Upper lobe of right lung (tissue), 1 donor: Measurements from ENCODE around the gene FLRT2. TPM values are rescaled to one million over a fixed set of nuclear protein-coding genes. Genes with fewer than 3 reads are reported as not detected.

ENCODE experiments used
- ATAC-seq: fragments of 200-7000 bp; cut with Tn5 transposase; one replicate; pipeline ENCODE4 v1.9.1; 2020; ENCODE audit warnings: mild to moderate bottlenecking, moderate library complexity
- DNase-seq: peaks from one replicate; pipeline ENCODE4 v3.0.0-alpha.2; 2020
- H3K27ac ChIP-seq: fragments of 200-600 bp; one replicate; pipeline ENCODE4 v1.8.0; 2022
- H3K27me3 ChIP-seq: fragments of 200-600 bp; one replicate; pipeline ENCODE4 v1.8.0; 2022; ENCODE audit warnings: mild to moderate bottlenecking
- H3K36me3 ChIP-seq: fragments of 200-600 bp; one replicate; pipeline ENCODE4 v1.8.0; 2022
- H3K4me1 ChIP-seq: fragments of 200-600 bp; one replicate; pipeline ENCODE4 v1.8.0; 2022
- H3K4me3 ChIP-seq: fragments of 200-600 bp; one replicate; pipeline ENCODE4 v1.8.0; 2022; ENCODE audit warnings: mild to moderate bottlenecking
- H3K9me3 ChIP-seq: fragments of 200-600 bp; one replicate; pipeline ENCODE4 v1.8.0; 2022
- CTCF ChIP-seq: fragments of 200-600 bp; IDR thresholded peaks from one replicate; pipeline ENCODE4 v1.8.0; 2022; ENCODE audit warnings: antibody characterized with exemption
- intact Hi-C: fragments of 100-400 bp; cut with DNase I; formaldehyde crosslinking; loops from one replicate; pipeline ENCODE4 v1.11.0; 2022
- total RNA-seq: library from RNA; stranded (reverse); fragmentation: NEBNext Ultra II Directional; extraction: Animal tissue kit (Norgen Biotek cat#: 25700); gene quantifications from one replicate; pipeline ENCODE4 v1.2.1, GENCODE V29; 2021
- donor health status: DM: no; HTN: yes; CAD: no; lungs with severe emphysema.

Gene FLRT2
- total RNA-seq, 1 donor from 2014 or later = 13.3 TPM

- Histone ChIP-seq H3K4me3 (no peak overlapping the region), H3K36me3 (no peaks in the 10 kb centered on the region), H3K9me3 (no peaks in the 10 kb centered on the region), H3K4me1 (peaks cover 2% of the 10 kb centered on the region), H3K27ac (no peak overlapping the region), H3K27me3 (peaks cover 13% of the 10 kb centered on the region)
- intact Hi-C loops = no loop called here
- DNase-seq = no peak
- no peak for TF ChIP-seq CTCF
- ATAC-seq = no peak
Measured at GRCh38 chr14:85538636-85539035, 8.7 kb downstream of the FLRT2 start.

GRCh38 chr14:85539510-85539909, 9.6 kb downstream of the FLRT2 start:
- Histone ChIP-seq H3K4me3 (no peak overlapping the region), H3K36me3 (no peaks in the 10 kb centered on the region), H3K27me3 (peaks cover 5% of the 10 kb centered on the region), H3K4me1 (peaks cover 2% of the 10 kb centered on the region), H3K9me3 (no peaks in the 10 kb centered on the region), H3K27ac (no peak overlapping the region)
- no peak for TF ChIP-seq CTCF
- DNase-seq (no peak), ATAC-seq (no peak)
- intact Hi-C loops = no loop called here

GRCh38 chr14:85542623-85543022, 12.7 kb downstream of the FLRT2 start:
- no peak for TF ChIP-seq CTCF
- no peak for ATAC-seq
- intact Hi-C loops = no loop called here

GRCh38 chr14:85545738-85546137, 15.8 kb downstream of the FLRT2 start:
- no peak for ATAC-seq
- peaks cover 7% of the 10 kb centered on the region for H3K4me1 ChIP-seq
- TF ChIP-seq CTCF = no peak
- no peaks in the 10 kb centered on the region for H3K27me3 ChIP-seq
- no peak overlapping the region for H3K27ac ChIP-seq
- no peaks in the 10 kb centered on the region for H3K9me3 ChIP-seq
- no peaks in the 10 kb centered on the region for H3K36me3 ChIP-seq
- no peak for DNase-seq
- intact Hi-C loops = no loop called here
- no peak overlapping the region for H3K4me3 ChIP-seq

More at GRCh38 chr14:85542623-85543022, 12.7 kb downstream of the FLRT2 start:
- Histone ChIP-seq H3K27ac (no peak overlapping the region), H3K9me3 (no peaks in the 10 kb centered on the region), H3K36me3 (no peaks in the 10 kb centered on the region), H3K4me1 (peaks cover 2% of the 10 kb centered on the region), H3K27me3 (no peaks in the 10 kb centered on the region), H3K4me3 (no peak overlapping the region)
- DNase-seq = no peak

- H3K27me3 ChIP-seq = no peaks in the 10 kb centered on the region
- no peaks in the 10 kb centered on the region for H3K36me3 ChIP-seq
- H3K4me1 ChIP-seq = peaks cover 7% of the 10 kb centered on the region
- DNase-seq = no peak
- no peak for TF ChIP-seq CTCF
- H3K27ac ChIP-seq = no peak overlapping the region
- no peak for ATAC-seq
- intact Hi-C loops = no loop called here
- H3K9me3 ChIP-seq = no peaks in the 10 kb centered on the region
- H3K4me3 ChIP-seq = no peak overlapping the region
Measured at GRCh38 chr14:85546390-85546789, 16.4 kb downstream of the FLRT2 start.

GRCh38 chr14:85549697-85550096, 19.8 kb downstream of the FLRT2 start:
- ATAC-seq (no peak), DNase-seq (no peak)
- TF ChIP-seq CTCF = no peak
- H3K27me3 ChIP-seq = no peaks in the 10 kb centered on the region
- no peaks in the 10 kb centered on the region for H3K9me3 ChIP-seq
- no peaks in the 10 kb centered on the region for H3K36me3 ChIP-seq
- H3K27ac ChIP-seq = no peak overlapping the region
- intact Hi-C loops = no loop called here
- no peak overlapping the region for H3K4me3 ChIP-seq
- peaks cover 5% of the 10 kb centered on the region for H3K4me1 ChIP-seq
